ENCODE results near the gene PTBP1.

PTBP1 gene

GRCh38 chr19:788983-789700 is 8.1 kb upstream of the PTBP1 start:
- no peak for DNase-seq (ENCODE audit: extremely low spot score)
- CTCF ChIA-PET: interaction anchor here (1.2 kb wide), 1 partner anchor 18 kb away, joined by 3 read pairs; no protein-coding TSS in a partner anchor
- POLR2A ChIA-PET: no interaction called here
- no peak for TF ChIP-seq CTCF (IDR thresholded peaks at IDR 0.05; ENCODE audit: control extremely low read depth, extremely low read depth, low read depth, missing control alignments)

- CTCF ChIA-PET: no interaction called here
- no peak for DNase-seq (ENCODE audit: extremely low spot score)
- TF ChIP-seq CTCF (IDR thresholded peaks at IDR 0.05; ENCODE audit: control extremely low read depth, extremely low read depth, low read depth, missing control alignments): no peak
- POLR2A ChIA-PET: no interaction called here
Measured at GRCh38 chr19:789701-790060, 7.6 kb upstream of the PTBP1 start.

DNA sequence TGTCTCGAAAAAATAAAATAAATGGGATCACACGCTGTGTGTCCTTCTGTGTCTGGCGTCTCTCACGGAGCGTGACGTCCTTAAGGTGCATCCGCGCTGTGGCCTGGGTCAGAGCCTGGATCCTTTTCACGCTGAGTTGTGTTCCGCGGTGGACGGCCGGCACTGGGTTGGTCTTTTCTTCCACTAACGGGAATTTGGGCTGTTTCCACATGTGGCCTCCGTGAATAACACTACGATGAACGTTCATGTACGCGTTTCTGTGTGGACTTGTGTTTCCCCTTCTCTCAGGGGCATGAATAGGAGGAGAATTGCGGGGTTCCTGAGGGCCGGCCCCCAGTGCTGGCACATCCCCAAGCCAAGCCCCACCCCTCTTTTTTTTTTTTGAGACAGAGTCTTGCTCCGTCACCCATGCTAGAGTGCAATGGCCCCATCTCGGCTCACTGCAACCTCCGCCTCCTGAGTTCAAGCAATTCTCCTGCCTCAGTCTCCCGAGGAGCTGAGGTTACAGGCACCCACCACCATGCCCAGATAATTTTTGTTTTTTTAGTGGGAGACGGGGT is 6.2 kb upstream of the PTBP1 start:
- TF ChIP-seq CTCF (IDR thresholded peaks at IDR 0.05; ENCODE audit: control extremely low read depth, extremely low read depth, low read depth, missing control alignments): no peak
- ChIA-PET POLR2A (no interaction called here), CTCF (no interaction called here)
- DNase-seq (ENCODE audit: extremely low spot score): no peak

- no peak for TF ChIP-seq CTCF (IDR thresholded peaks at IDR 0.05; ENCODE audit: control extremely low read depth, extremely low read depth, low read depth, missing control alignments)
- DNase-seq (ENCODE audit: extremely low spot score): no peak
- ChIA-PET POLR2A (no interaction called here), CTCF (interaction anchor here (1.4 kb wide), 1 partner anchor 22 kb away, joined by 4 read pairs; no protein-coding TSS in a partner anchor)
Measured at GRCh38 chr19:791567-792305, 5.5 kb upstream of the PTBP1 start.

- TF ChIP-seq CTCF (IDR thresholded peaks at IDR 0.05; ENCODE audit: control extremely low read depth, extremely low read depth, low read depth, missing control alignments): no peak
- POLR2A ChIA-PET: no interaction called here
- CTCF ChIA-PET: interaction anchor here (1.4 kb wide), 1 partner anchor 23 kb away, joined by 4 read pairs; no protein-coding TSS in a partner anchor
- DNase-seq (ENCODE audit: extremely low spot score): no peak
Measured at GRCh38 chr19:792306-792885, 4.9 kb upstream of the PTBP1 start.

DNA sequence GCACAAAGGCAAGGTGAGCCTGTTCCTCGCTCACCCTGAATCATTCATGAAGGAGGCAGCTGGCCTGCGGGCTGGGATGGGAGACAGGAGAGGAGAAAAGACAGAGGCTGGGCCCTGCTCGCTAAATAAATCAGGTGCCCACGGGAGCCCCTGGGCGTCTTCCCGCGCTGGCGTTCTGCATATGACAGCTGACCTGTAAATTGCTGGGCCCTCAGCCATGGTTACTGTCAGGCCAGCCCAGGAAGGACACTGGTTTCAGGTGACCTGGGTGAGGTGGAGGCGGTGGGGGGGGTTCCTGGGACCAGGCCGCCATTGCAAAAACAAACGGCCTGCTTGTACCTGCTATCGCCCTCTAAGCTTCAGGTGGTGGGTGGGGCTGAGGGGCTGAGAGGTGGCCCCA is 3.4 kb upstream of the PTBP1 start:
- CTCF ChIA-PET: no interaction called here
- POLR2A ChIA-PET: interaction anchor here (0.6 kb wide), 2 partner anchors 233 to 1486 kb away, joined by 4 to 7 read pairs; partner anchors contain the start of gene CNN2
- no peak for DNase-seq (ENCODE audit: extremely low spot score)
- TF ChIP-seq CTCF (IDR thresholded peaks at IDR 0.05; ENCODE audit: control extremely low read depth, extremely low read depth, low read depth, missing control alignments): no peak
